DND-41 (cell line): ENCODE data around the gene NCCRP1.

Experiments
- CTCF ChIP-seq: IDR thresholded peaks from 2 replicates; pipeline ENCODE4 v1.5.1; 2012; ENCODE audit warnings: borderline replicate concordance, low read length, moderate library complexity, mild to moderate bottlenecking; ENCODE audit not compliant: poor library complexity, severe bottlenecking; ENCODE audit errors: extremely low read depth
- EZH2 ChIP-seq: IDR thresholded peaks from 3 replicates; pipeline ENCODE4 v1.6.1; 2012; ENCODE audit warnings: borderline replicate concordance, low read depth, mild to moderate bottlenecking, moderate library complexity, low read length, inconsistent platforms; ENCODE audit not compliant: severe bottlenecking

GRCh38 chr19:39178296-39179006 lies 18.3 kb upstream of the NCCRP1 start:
- no peak for TF ChIP-seq EZH2
- no peak for TF ChIP-seq CTCF
